GM19193 (cell line): ENCODE measurements around the gene PEX7.

Experiments
- POLR2A ChIP-seq: IDR thresholded peaks from 4 replicates; pipeline ENCODE4 v1.6.1; 2011; ENCODE audit not compliant: insufficient read depth, insufficient read length; ENCODE audit errors: extremely low read depth

The PEX7 gene

DNA sequence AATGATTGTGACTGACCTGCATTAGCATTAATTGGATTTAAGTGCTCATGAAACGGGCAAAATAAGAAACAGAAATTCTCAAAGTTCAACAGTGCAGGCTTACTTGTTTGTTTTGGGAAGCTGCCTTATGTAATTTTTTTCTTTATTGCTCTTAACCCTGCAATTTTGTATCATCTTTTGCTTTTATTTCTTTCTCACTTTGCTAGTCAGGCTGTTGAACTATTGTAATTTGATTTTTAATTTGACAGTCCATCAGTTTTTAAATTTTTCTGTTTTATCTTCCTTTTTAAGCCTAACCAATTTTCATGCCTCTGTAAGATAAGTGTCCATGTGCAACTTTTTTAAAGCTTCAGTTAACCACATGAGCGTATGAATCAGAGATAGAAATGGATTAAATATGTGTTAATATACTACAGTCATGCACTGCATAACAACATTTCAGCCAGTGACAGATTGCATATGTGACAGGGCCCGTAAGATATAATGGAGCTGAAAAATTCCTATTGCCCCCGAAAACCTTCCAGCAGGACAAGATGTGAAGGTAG, 44.6 kb downstream of the PEX7 start:
- TF ChIP-seq POLR2A = no peak

GRCh38 chr6:136869451-136869850, 47.1 kb downstream of the PEX7 start:
- no peak for TF ChIP-seq POLR2A

- no peak for TF ChIP-seq POLR2A
Observed at GRCh38 chr6:136873748-136874147, 51.4 kb downstream of the PEX7 start.

DNA sequence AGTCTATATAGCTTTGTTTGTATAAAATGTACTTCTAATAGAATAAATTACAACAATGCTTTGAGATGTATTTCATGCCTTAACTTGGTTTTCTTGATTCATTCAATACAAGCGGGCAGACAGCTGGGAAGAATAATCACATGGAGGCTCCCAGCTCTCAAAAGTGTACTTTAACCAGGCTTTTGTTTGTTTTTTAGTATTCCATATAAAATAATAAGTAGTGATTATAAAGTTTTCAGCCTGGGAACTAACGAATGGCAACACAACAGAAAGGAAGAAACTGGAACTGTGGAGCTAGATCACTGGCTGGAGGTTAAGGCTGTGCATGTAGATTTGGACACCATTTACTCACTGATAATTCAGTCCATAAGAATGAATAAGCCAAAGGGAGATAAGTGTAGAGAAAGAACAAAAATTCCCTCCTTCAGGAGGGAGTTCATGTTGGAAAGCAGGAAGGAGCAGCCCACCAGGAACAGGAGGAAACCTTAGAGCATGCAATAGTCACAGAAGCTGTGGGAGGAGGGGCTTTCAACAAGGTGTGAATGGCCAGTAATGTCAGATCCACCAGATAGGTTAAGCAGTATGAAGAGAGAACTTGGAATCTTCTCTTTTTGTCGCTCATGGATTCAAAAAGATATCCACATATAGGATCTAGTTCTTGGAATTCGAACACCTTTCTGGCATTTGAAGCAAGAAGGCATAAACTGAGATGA, 58.5 kb downstream of the PEX7 start:
- TF ChIP-seq POLR2A = no peak

DNA sequence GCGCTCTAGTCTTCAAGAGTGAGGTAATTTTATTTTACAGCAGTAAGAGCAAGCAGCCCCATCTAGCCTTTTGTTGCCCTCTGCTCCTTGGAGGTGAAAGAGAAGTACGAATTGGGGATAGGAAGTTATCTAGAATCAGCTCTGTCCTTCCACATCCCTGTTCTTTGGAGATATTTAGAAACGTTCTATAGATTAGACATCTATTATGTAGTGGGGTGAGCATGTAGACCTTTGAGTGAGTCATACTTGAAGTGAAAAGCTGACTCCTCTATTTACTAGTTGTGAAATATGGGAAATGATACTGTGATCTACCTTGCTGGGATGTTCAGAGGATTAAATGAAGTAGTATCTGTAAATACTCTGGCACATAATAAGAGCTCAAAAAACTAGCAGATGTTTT, 63.7 kb downstream of the PEX7 start:
- TF ChIP-seq POLR2A = no peak

DNA sequence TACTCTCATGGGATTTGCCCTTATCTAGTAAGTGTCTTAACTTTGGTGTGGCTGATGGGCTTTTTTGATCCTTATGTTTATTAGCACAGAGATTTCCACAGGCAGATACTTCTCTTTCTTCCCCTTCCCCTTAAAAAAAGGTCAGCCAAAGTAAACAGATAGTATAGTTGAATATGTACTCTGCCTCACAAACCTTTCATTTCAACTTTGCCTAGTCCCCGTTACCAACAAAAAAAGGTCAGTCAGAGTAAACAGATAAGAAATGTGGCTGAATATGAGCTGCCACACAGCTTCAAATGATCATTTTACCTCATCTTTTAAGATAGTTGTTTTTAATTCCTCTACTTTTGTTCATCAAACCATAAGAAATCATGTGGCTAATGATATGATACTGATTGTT, 65.6 kb downstream of the PEX7 start:
- no peak for TF ChIP-seq POLR2A

DNA sequence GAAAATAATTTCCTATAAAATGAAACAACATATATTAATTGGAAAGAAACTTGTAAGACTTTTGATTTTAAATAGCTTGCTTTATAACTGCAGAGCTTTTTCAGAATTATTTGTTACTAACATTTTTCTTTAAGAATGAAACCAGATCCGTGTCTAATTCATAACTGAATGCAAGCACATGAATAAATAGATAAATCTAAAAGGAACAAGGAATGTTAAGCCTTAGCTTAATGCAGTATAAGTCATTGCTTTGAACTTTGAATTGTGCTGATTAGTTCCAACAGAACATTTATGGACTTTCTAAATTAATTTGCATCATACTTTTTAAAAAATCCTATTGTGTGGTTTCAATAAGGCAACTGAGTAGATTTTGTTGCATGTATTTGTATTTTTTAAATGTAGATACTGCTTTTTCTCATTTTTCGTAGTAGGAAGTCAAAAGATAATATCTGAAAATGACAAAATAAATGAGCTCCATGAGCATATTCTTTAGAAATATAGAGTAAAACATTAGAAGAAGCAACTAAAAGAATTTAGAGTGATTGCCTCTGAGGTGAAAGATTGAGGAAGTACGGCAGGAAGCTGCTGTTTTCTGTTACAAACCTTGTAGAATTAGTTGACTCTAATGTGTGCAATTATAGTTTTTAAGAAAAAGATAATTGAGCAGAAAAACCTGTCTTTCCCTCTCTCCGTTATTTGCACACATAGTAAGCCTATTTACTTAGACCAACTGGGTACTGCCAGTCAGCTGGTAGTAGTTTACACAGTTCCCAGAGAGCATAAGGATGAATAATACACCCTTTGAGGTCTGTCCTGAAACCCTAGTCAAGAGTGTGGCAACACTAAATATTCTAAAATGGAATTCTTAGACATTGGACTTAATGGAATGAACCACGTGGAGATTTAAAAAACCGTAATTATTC, 67.1 kb downstream of the PEX7 start:
- TF ChIP-seq POLR2A = no peak

- no peak for TF ChIP-seq POLR2A
Observed at GRCh38 chr6:136890194-136890839, 67.9 kb downstream of the PEX7 start.

DNA sequence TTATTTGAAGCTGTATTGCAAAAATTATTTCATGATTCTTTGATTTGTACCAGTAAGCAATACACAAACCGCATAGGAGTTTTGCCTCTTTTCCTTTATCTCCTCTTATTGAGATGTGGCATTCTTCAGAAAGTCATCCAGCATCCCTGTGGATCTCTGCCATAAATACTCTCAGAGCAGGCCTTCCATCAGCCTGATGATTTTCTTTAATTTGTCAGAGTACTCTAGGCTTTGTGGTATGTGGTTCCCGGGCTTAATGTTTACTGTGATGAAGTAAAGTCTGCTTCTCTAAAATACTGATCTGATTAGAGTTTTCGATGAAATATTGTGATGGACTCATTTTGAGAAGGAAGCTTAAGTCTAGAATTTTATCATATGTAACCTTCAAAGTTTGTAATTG, 68.6 kb downstream of the PEX7 start:
- TF ChIP-seq POLR2A = no peak

GRCh38 chr6:136893187-136893586, 70.8 kb downstream of the PEX7 start:
- no peak for TF ChIP-seq POLR2A

GRCh38 chr6:136895901-136896300, 73.5 kb downstream of the PEX7 start:
- no peak for TF ChIP-seq POLR2A

GRCh38 chr6:136897071-136897470, 74.7 kb downstream of the PEX7 start:
- no peak for TF ChIP-seq POLR2A

GRCh38 chr6:136901212-136901784, 78.9 kb downstream of the PEX7 start:
- TF ChIP-seq POLR2A = no peak

- TF ChIP-seq POLR2A = no peak
Observed at GRCh38 chr6:136914947-136915346, 92.6 kb downstream of the PEX7 start.

GRCh38 chr6:136918706-136919105, 96.3 kb downstream of the PEX7 start:
- no peak for TF ChIP-seq POLR2A

- TF ChIP-seq POLR2A = no peak
Observed at GRCh38 chr6:136920216-136920615, 97.8 kb downstream of the PEX7 start.
